IPS-20b (cell line): ENCODE data around the gene SH3RF3.

Experiments
- H3K27ac ChIP-seq: one replicate; pipeline ENCODE4 v1.5.1; 2013; ENCODE audit warnings: low read length
- H3K27me3 ChIP-seq: 2 replicates; pipeline ENCODE4 v1.6.1; 2013; ENCODE audit warnings: mild to moderate bottlenecking, low read length, inconsistent platforms; ENCODE audit not compliant: insufficient read depth
- H3K36me3 ChIP-seq: 2 replicates; pipeline ENCODE4 v1.6.1; 2013; ENCODE audit warnings: low read depth, mild to moderate bottlenecking, inconsistent platforms, low read length, moderate library complexity; ENCODE audit not compliant: insufficient read depth
- H3K4me1 ChIP-seq: 2 replicates; pipeline ENCODE4 v1.6.1; 2013; ENCODE audit warnings: mild to moderate bottlenecking, control low read depth, inconsistent platforms, low read length, moderate library complexity; ENCODE audit not compliant: insufficient read depth
- H3K4me3 ChIP-seq: 2 replicates; pipeline ENCODE4 v1.5.1; 2013; ENCODE audit warnings: mild to moderate bottlenecking, low read length, inconsistent platforms
- H3K9ac ChIP-seq: 2 replicates; pipeline ENCODE4 v1.6.1; 2013; ENCODE audit warnings: low read depth, mild to moderate bottlenecking, inconsistent platforms, low read length, moderate library complexity
- H3K9me3 ChIP-seq: 2 replicates; pipeline ENCODE4 v1.6.1; 2013; ENCODE audit warnings: mild to moderate bottlenecking, low read depth, low read length, inconsistent platforms; ENCODE audit not compliant: insufficient read depth

Gene SH3RF3

GRCh38 chr2:109164739-109165221, 35.8 kb downstream of the SH3RF3 start:
- Histone ChIP-seq H3K4me1 (no peaks in the 10 kb centered on the region), H3K4me3 (no peak overlapping the region), H3K9ac (no peak overlapping the region), H3K27me3 (no peaks in the 10 kb centered on the region), H3K36me3 (no peaks in the 10 kb centered on the region), H3K9me3 (no peaks in the 10 kb centered on the region), H3K27ac (no peak overlapping the region)

- no peaks in the 10 kb centered on the region for H3K9me3 ChIP-seq
- no peak overlapping the region for H3K9ac ChIP-seq
- no peak overlapping the region for H3K27ac ChIP-seq
Observed at GRCh38 chr2:109166811-109167210, 37.8 kb downstream of the SH3RF3 start.

GRCh38 chr2:109168086-109168485, 39.1 kb downstream of the SH3RF3 start:
- H3K27ac ChIP-seq = no peak overlapping the region
- no peak overlapping the region for H3K4me3 ChIP-seq
- no peaks in the 10 kb centered on the region for H3K36me3 ChIP-seq
- no peaks in the 10 kb centered on the region for H3K9me3 ChIP-seq
- no peaks in the 10 kb centered on the region for H3K27me3 ChIP-seq
- H3K4me1 ChIP-seq = peaks cover 8% of the 10 kb centered on the region; the same call in 1 of the 2 replicates
- no peak overlapping the region for H3K9ac ChIP-seq

More at GRCh38 chr2:109166811-109167210, 37.8 kb downstream of the SH3RF3 start:
- Histone ChIP-seq H3K27me3 (no peaks in the 10 kb centered on the region), H3K36me3 (no peaks in the 10 kb centered on the region), H3K4me3 (no peak overlapping the region), H3K4me1 (peaks cover under 1% of the 10 kb centered on the region; the same call in 1 of the 2 replicates)

GRCh38 chr2:109168716-109169115, 39.7 kb downstream of the SH3RF3 start:
- no peak overlapping the region for H3K9ac ChIP-seq
- no peaks in the 10 kb centered on the region for H3K27me3 ChIP-seq
- H3K4me3 ChIP-seq = no peak overlapping the region
- no peak overlapping the region for H3K27ac ChIP-seq
- no peaks in the 10 kb centered on the region for H3K36me3 ChIP-seq
- H3K9me3 ChIP-seq = no peaks in the 10 kb centered on the region
- H3K4me1 ChIP-seq = peaks cover 8% of the 10 kb centered on the region; the same call in 1 of the 2 replicates

GRCh38 chr2:109170645-109171044, 41.6 kb downstream of the SH3RF3 start:
- no peak overlapping the region for H3K4me3 ChIP-seq
- no peak overlapping the region for H3K27ac ChIP-seq
- H3K36me3 ChIP-seq = no peaks in the 10 kb centered on the region
- peaks cover 8% of the 10 kb centered on the region; the same call in 1 of the 2 replicates for H3K9me3 ChIP-seq
- H3K4me1 ChIP-seq = peaks cover 8% of the 10 kb centered on the region; the same call in 1 of the 2 replicates
- no peak overlapping the region for H3K9ac ChIP-seq
- no peaks in the 10 kb centered on the region for H3K27me3 ChIP-seq

GRCh38 chr2:109171444-109172334, 42.7 kb downstream of the SH3RF3 start:
- H3K27me3 ChIP-seq = no peaks in the 10 kb centered on the region
- H3K27ac ChIP-seq = no peak overlapping the region
- H3K9ac ChIP-seq = no peak overlapping the region
- no peaks in the 10 kb centered on the region for H3K36me3 ChIP-seq
- H3K4me3 ChIP-seq = no peak overlapping the region
- peaks cover 8% of the 10 kb centered on the region; the same call in 1 of the 2 replicates for H3K9me3 ChIP-seq
- H3K4me1 ChIP-seq = peaks cover 8% of the 10 kb centered on the region; the same call in 1 of the 2 replicates

- H3K36me3 ChIP-seq = no peaks in the 10 kb centered on the region
- H3K9ac ChIP-seq = no peak overlapping the region
- peaks cover 8% of the 10 kb centered on the region; the same call in 1 of the 2 replicates for H3K9me3 ChIP-seq
- peaks cover 8% of the 10 kb centered on the region; the same call in 1 of the 2 replicates for H3K4me1 ChIP-seq
- no peak overlapping the region for H3K27ac ChIP-seq
- no peak overlapping the region for H3K4me3 ChIP-seq
- H3K27me3 ChIP-seq = no peaks in the 10 kb centered on the region
Observed at GRCh38 chr2:109172556-109173105, 43.6 kb downstream of the SH3RF3 start.

GRCh38 chr2:109173311-109174171, 44.5 kb downstream of the SH3RF3 start:
- peaks cover 8% of the 10 kb centered on the region; the same call in 1 of the 2 replicates for H3K9me3 ChIP-seq
- no peak overlapping the region for H3K27ac ChIP-seq
- no peak overlapping the region for H3K9ac ChIP-seq
- no peak overlapping the region for H3K4me3 ChIP-seq
- no peaks in the 10 kb centered on the region for H3K27me3 ChIP-seq
- peaks cover 8% of the 10 kb centered on the region; the same call in 1 of the 2 replicates for H3K4me1 ChIP-seq
- H3K36me3 ChIP-seq = no peaks in the 10 kb centered on the region

GRCh38 chr2:109174214-109174613, 45.2 kb downstream of the SH3RF3 start:
- H3K9ac ChIP-seq = no peak overlapping the region
- H3K27me3 ChIP-seq = no peaks in the 10 kb centered on the region
- no peak overlapping the region for H3K4me3 ChIP-seq
- peaks cover 8% of the 10 kb centered on the region; the same call in 1 of the 2 replicates for H3K9me3 ChIP-seq
- H3K4me1 ChIP-seq = peaks cover 8% of the 10 kb centered on the region; the same call in 1 of the 2 replicates
- H3K27ac ChIP-seq = no peak overlapping the region
- H3K36me3 ChIP-seq = no peaks in the 10 kb centered on the region

GRCh38 chr2:109174626-109175349, 45.8 kb downstream of the SH3RF3 start:
- Histone ChIP-seq H3K27ac (no peak overlapping the region), H3K9me3 (peaks cover 8% of the 10 kb centered on the region; the same call in 1 of the 2 replicates), H3K27me3 (no peaks in the 10 kb centered on the region), H3K4me1 (peaks cover 8% of the 10 kb centered on the region; the same call in 1 of the 2 replicates), H3K9ac (no peak overlapping the region), H3K36me3 (no peaks in the 10 kb centered on the region), H3K4me3 (no peak overlapping the region)
